GM18907 (cell line): Measurements from ENCODE around the gene ENDOU.
A peak's percentile ranks its signal among the peaks of the same experiment; 100 is the strongest.

ENCODE experiments used
- ATAC-seq: cut with Tn5 transposase; IDR thresholded peaks from one replicate; pipeline ENCODE4 v1.9.1; 2021; ENCODE audit warnings: mild to moderate bottlenecking, moderate library complexity; ENCODE audit not compliant: unreplicated experiment

Gene ENDOU

DNA sequence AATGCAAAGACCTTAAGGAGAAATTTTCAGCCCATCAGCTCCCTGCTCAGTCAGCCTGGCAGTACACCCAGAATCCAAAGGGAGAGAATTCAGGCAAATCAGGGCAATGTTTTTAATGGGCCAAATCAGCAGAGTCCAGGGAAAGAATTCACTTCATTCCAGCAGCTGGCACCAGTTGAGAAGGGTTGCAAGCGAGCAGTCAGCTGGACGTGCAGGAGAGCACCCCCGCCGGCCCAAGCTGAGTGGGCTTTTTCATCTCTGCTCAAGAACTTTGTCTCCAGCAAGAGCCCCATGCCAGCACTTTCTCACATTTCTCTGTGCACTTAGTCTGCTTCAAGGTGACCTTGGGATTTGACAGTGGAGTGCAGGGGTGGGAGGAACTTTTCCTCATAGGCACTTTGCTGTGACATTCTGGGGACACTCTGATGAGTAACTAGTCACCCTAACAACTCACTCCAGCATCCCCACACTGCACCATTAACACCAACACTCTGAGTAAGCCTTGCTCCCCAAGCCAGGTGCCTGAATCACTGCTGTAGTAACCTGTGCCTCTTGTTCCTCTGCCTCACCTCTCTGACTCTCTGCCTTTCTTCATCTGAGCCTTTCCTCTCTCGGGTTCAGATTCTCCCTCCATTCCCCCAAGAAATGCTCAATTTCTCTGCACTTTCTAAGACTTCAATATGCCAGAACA lies 2.2 kb downstream of the ENDOU start:
- ATAC-seq: no peak

DNA sequence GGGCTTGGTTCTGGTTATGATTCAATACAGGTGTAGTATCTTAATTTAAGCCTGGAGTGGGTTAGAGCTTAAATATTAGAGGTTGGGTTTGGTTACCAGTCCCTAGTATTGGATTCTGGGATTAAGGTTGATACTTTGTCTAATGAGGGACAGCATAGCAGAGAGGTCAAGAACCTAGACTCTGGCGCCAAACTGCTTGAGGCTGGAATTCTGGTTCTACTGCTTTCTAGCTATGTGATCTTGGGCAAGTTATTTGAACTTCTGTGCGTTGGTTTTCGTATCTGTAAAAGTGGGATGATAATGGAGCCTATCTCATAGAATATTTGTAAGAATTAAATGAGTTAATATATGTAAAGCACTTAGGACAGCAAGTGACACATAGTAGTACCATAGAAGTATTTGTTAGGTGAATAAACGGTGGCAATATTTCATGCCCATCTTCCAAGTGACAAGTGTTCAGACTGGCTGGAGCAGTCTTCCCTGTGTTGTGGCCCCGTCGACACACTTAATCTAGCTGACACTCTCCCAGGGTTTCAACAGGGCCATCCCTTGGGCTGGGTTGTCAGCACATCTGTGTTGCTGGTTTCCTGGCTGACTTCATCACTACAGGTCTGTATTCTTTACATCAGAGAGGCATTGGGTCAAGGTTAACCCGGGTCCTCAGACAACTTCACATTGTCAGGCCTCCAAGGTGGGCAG lies 3.0 kb downstream of the ENDOU start:
- ATAC-seq: no peak

DNA sequence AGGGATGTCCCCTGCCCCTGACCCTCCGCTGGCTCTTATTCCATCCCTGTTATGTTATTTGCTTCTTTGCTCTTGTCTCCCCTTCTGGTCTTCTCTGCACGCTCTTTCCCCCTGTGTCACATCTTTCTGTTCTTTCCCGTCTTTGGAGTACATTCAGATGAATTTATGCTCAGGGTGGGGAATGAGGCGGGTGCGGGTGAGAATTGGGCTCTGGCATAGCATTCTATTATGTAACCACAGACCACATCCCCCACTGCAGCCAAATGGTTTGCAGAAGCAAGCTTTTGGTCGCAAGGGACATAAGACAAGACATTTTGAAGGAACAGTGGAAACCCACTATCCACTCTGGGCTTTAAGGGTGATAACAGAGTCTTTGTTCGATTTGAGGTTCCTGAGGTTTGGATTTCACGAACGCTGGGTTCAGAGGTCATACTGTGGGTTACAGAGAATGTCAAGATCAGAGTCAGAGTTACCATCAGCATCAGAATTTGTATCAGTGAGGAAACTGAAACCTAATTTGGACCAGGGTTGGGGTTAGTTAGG lies 3.8 kb downstream of the ENDOU start:
- no peak for ATAC-seq

DNA sequence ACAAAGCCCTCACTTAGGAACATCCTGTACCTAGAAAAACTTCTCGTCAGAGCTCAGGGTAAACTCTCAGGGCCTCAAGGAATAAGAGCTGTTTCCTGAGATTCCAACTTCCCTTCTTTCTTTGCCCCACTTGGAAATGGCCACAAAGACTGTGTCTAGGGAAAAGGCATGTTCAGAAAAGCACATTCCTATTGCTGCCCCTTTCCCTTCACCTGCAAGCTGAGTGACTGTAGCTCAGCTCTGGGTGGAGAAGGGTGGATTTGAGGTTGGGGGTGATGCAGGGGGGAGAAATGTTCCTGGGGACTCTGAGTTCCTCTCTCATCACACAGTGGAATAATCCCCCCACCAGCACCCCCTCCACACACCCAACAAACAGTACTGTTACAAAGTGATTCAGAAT lies 6.8 kb downstream of the ENDOU start:
- ATAC-seq: no peak

DNA sequence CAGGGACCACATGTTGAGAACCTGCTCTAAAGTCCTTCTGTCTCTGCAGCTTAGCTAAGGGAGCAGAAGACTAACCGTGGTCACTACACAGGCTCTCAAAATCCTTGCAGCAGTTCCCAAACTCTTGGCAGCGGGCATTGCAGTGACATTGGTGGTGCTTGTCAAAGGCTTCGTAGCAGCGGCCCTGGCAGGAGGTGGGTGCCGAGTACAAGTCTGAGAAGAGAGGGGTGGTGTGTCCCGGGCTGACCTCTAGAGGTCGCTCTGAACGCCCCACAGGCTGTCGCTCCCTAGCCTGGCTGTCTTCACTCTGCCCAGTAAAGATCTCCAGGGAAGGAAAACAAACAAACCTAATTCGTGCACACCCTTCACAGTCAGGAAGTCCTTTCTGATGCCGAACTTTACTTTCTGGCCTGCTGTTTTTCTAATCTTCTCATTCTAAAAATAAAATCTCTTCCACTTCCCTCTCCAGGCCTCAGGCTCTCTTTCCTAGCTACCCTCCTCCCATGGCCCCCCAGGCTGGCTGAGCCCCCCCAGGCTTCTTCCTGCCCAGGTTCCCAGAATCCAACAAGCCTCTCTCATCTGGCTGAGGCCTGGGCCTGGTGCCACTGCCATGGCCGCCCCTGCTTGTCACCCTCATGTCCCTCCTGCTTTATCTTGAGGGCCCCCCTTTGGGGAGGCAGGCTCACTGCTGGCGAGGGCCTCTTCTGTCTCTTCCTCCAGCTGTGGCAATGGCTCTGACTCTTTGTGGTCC lies 7.7 kb downstream of the ENDOU start:
- ATAC-seq: no peak

DNA sequence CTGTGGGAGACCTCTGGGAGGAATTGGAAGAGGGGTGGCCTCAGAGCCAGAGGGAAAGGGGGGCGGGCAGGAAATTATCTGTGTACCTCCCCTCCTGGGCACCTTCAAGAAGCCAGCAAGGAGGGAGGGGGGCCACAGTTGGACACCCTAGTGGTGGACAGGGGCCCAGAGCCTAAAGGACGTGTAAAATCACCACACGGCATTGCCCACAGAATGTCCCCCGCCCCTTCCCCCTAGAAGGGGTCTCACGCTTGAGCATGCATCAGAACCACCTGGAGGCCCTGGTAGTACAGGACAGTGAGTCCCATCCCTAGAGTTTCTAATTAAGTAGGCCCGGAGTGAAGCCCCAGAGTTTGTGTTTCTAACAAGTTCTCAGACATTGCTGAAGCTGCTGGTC lies 8.2 kb downstream of the ENDOU start:
- ATAC-seq: no peak

DNA sequence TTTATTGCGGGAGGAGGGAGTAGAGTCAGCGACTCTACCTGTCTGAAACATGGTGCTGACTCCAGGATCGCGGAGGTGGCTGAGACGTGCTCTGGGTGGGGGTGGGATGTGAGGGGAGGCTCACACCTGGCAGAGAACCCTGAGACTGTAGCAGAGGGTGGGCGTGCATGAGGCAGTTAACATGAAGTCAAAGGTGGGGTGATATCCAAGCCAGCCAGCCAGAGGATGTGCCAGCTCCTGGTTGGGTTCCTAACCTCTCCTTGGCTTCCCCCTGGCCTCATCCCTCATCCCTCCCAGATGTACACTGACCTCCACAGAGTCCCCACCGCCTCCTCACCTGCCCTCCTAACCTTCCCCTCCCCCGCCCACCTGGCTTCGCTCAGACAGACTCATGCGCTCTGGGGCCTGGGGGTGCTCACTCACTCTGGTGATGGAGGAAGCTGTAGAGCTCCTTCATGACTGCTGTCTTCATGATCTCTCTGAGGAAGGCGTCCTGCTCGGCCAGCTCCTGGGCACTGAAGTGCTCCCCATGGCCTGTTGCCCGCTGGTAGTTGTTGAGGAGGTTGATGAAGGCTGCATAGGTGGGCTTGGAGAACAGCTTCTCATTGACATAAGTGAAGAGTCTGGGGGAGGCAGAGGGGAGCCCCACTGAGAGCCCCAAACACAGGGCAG lies 9.3 kb downstream of the ENDOU start:
- no peak for ATAC-seq

DNA sequence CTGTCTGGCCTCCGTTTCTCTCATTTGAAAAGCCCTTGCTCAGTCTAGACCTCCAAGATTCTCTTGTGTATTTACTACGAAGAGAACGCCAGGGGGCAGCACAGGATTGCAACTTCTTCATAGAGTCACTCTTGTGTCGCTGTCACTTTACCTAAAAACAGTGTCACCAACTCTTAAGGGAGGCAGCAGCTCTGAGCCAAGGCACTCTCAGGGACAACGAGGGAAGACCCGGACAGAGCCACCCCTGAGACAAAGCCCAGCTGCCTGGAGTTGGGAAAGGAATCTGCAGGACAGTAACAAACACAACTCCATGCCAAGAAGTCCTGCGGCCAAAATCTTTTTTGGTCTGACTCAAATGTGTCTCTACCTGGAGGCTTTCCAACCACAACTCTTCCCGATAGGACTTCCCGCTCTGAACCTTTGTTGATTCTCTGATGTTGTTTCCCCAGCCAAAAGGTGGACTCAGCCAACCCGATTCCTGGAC lies 9.9 kb downstream of the ENDOU start:
- ATAC-seq: peak; percentile 71

DNA sequence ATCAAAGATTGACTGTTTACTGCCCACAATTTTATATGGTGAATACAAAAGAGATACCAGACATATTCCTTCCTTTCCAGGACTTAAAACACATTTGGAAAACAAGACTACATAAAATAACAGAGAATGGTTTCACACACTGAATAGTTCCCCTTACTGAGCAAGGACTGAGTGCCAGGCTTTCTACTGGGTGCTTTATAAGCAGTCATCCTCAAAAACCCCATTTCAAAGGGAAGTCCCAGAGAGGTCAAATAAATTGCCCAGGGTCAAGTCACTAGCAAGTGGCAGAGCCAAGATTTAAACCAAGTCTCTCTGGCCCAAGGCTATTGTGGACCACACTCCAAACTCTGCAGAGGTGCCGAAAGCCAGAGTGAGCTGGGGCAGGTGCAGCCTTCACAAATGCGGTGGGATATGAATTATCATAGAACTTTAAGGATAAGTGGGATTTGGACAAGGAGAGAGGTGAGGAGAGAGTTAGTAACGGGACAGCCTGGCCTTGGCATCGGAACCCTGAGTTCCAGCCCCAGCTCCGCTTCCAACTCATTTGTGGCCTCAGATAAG lies 10.4 kb downstream of the ENDOU start:
- ATAC-seq: no peak

DNA sequence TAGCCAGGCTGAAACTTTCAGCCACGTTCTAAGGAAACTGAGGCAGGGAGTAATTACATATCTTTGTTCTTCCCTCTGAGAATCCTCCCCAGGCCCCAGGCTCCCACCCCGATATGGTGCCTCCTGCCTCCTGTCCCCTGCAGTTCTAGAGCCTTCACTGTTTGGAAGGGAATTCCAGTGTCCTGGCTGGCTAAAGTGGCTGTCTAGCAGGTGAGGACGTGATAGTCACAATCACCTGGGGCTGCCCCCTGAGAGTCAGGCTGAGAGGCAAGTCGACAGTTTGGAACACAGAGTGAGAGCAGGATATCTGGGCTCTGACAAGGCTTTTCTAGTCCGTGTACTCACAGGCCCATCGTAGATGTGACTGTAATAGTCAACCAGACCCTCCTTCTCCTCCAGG lies 13.1 kb downstream of the ENDOU start:
- no peak for ATAC-seq

DNA sequence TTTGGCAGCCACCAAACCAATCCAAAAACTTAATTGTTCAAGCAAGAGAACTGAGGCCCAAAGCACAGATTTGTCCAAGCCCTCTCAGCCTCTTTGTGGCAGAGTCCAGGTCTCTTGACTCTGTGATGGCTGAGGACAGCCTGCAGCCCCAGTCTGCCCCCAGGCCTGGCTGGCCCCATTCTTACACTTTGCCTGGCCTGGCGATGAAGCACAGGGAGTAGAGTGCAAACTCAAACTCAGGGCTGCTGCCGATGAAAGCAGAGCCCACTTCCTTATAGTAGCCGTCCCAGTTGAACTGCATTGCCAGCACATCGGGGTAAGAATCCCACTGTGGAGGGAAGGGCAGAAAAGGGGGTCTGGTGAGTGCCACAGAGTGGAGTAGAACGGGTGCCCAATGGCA lies 13.8 kb downstream of the ENDOU start:
- no peak for ATAC-seq

DNA sequence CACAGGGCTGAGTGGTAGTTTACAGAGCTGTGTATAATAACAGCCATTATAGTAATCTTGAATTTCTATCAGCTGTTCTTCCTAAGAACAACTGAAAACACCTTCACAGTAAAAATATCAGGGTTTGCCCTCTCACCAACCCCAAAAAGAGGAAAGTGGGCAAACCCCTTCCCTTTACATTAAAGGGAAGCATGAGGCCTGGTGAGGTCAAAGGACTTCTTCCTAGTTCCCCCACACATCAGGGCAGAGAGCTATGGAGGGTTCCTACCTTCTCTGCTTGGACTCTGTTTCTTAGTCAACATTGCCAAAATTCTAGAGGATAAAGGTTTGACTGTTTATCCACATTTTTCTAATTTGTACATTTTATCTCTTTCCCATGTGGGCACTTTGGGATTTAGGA lies 15.0 kb downstream of the ENDOU start:
- no peak for ATAC-seq

DNA sequence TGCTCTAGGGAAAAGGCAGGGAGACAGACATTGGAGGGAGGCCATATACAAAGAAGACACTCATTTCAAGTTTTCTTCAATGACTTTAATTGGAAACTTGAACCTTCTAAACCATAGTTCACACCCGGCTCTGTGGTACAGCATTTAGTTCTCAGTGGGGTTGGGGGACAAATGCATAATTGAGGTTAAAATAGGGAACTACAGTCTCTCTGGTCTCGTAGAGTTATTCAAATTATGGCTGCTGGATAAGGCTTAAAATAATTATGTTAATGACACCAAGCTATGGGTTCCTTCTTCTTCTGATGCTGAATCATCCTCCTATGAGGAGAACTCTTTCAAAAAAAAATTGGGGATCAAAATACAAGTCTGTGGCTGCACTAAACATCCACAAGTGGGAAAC lies 15.6 kb downstream of the ENDOU start:
- no peak for ATAC-seq

DNA sequence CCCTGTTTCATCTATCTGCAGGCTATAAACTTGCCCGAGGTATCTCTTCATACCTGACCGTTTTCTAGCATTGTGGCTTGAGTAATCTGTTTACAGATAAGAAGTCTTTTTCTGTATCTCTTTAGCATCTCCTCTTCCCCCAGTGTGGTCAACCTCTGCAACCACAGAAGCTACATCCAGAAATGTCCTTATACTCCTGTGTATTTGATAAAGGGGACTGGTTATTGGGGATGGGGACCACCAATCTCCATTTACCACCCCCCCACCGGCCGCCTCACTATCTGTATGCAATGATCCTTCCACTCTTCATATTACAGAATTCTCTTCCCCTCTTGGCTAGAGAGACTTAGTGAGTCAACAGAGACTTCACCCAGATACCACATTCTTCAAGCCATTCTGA lies 16.1 kb downstream of the ENDOU start:
- no peak for ATAC-seq

DNA sequence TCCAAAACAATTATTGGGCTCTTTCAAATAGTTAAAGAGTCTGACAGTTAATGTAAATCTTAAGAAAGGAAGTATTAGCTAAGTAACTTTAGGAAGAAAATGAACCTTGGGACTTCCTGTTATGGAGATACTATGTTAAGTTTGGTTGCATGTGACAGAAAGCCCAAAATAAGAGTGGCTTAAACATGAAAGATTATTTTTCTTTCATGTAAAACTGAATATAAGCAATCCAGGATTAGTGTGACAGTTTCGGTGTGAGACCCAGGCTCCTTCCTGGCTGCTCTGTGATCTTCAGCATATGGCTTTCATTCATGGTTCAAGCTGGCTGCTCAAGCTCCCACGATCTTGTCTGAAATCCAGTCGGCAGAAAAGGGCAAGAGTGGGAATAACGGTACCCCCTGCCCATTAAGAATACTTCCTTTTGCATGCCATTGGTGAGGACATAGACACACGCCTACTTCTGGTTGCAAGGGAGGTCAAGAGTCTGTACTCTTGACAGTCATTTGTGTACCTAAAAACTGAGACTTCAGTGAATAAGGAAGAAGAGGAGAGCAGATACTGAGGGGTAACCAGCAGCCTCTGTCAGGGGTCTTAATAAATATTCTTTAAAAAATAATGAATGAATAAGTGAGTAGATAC lies 17.3 kb downstream of the ENDOU start:
- no peak for ATAC-seq

DNA sequence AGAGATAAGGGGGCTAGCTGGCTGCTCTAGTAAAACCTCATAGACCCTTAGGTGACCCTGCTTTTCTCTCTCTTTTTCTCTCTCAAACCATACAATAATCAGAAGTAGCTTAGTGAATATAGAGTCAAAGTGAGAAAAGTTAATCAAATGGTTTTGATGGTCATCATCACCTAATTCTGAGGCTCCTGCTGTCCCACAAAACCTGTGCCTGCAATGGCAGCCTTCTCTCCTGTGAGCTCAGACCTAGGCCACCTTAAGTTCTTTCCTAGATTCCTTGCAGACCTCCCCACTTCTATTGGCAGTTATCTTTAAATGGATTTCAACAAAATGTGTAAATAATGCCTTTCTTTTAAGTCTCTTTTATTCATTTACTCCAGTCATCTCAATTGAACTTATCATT lies 17.9 kb downstream of the ENDOU start:
- ATAC-seq: no peak

DNA sequence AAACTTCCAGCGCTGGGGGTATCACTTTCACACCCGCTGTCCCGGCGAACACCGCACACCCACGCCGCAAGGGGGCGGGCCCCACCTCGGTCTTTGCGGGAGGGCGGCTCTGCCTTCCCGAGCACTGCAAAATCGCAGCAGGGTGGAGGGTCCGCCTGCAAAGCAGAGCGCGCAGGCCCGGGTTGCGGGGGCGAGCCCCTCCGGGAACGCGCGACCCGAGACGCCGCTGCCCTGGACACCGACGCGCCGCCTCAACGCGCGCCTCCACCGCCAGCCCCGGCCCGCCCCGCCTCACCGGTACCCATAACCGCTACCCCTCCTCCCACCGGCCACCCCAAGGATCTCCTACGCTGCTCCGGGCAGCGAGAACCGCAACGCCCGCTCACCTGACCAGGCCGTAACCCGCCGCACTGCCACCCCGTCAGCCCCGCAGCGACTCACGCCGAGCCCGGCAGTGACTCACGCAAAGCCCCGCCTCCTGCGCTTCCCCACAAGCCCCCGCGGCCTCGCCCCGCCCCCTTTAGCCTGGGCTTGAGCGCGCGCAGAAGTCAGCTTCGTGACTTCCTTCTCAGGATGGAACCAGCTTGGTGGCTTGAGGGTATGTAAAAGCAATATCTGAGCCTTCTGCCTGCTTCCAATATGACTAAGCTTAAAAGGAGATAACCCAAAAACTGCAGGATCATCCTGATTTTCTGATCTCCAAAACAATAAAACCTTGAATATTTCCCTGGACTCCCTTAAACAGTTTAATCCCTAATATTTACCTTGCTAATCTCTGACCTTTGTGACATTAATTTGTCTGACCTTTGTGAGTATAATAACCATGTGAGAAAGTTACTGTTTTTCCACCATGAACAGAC lies 19.5 kb downstream of the ENDOU start, which contains the start of gene RPAP3:
RPAP3 (minus strand) TSS at position 465 of the 860 bp plus-strand sequence. CDS start 3,190 bp downstream, outside the sequence.
- peak; percentile 85 for ATAC-seq

DNA sequence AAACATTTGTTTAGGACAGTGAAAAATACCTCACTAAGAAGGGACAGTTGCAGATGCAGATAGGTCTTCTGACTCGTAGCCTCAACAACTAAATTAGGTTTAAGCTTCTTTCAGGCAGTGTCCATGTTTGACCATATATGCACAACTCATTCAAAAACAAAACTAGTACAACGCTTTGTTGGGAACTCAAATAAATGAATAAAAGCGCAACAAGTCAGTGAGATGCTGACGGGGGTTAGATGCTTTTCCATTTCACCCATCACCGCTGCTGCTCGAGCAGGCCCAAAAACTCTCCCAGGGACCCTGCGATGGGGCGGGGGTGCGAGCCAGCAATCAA lies 20.1 kb downstream of the ENDOU start:
- ATAC-seq: no peak

DNA sequence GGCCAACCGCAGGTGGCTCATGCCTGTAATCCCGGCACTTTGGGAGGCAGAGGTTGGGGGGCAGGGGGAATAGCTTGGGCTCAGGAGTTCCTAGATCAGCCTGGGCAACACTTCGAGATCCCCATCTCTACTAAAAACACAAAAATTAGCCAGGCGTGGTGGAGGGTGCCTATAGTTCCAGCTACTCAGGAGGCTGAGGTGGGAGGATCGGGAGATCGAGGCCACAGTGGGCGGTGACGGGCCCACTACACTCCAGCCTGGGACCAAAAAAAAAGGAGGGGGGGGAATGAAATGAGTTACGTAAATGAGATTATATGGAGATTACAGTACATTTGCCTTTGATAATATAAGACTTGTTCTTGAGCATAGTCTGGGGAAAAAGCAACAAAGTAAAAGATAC lies 20.6 kb downstream of the ENDOU start:
- no peak for ATAC-seq
